GM19463 (cell line): Measurements from ENCODE around the gene SLC44A4.
A peak's percentile ranks its signal among the peaks of the same experiment; 100 is the strongest.
"Not testable (repeated sequence)": the region's sequence is repeated elsewhere in the genome, so short reads cannot be mapped to it uniquely, and the experiment has no call there.

Experiments used
- ATAC-seq: cut with Tn5 transposase; IDR thresholded peaks from one replicate; pipeline ENCODE4 v1.9.1; 2021; ENCODE audit warnings: mild to moderate bottlenecking, moderate library complexity; ENCODE audit not compliant: unreplicated experiment

The SLC44A4 gene

GRCh38 chr6:31878726-31879125 lies at the start of gene SLC44A4:
Gene SLC44A4 (minus strand): TSS chr6:31878997. CDS start chr6:31878980, 17 bp downstream.
- no peak for ATAC-seq

GRCh38 chr6:31928672-31928939 lies 49.8 kb upstream of the SLC44A4 start:
- ATAC-seq = no peak

GRCh38 chr6:31927863-31928671 lies 49.3 kb upstream of the SLC44A4 start:
- ATAC-seq = no peak

- ATAC-seq = no peak
These were observed 48.6 kb upstream of the SLC44A4 start, which contains the start of gene C2 for GRCh38 chr6:31927242-31927862. Gene C2 (plus strand): TSS chr6:31927717. CDS start chr6:31927753, 36 bp downstream.

GRCh38 chr6:31922942-31923341 lies 44.1 kb upstream of the SLC44A4 start:
- no peak for ATAC-seq

- ATAC-seq = no peak
These were observed 42.0 kb upstream of the SLC44A4 start for GRCh38 chr6:31920811-31921210.

GRCh38 chr6:31919624-31920303 lies 41.0 kb upstream of the SLC44A4 start:
- ATAC-seq = no peak

- no peak for ATAC-seq
These were observed 39.4 kb upstream of the SLC44A4 start for GRCh38 chr6:31918069-31918720.

GRCh38 chr6:31915756-31916155 lies 37.0 kb upstream of the SLC44A4 start:
- ATAC-seq = no peak

GRCh38 chr6:31915351-31915750 lies 36.6 kb upstream of the SLC44A4 start:
- ATAC-seq = no peak

GRCh38 chr6:31911826-31912585 lies 33.2 kb upstream of the SLC44A4 start:
- no peak for ATAC-seq

GRCh38 chr6:31909298-31909697 lies 30.5 kb upstream of the SLC44A4 start:
- ATAC-seq = not testable (repeated sequence)

GRCh38 chr6:31908791-31909190 lies 30.0 kb upstream of the SLC44A4 start:
- no peak for ATAC-seq

- not testable (repeated sequence) for ATAC-seq
These were observed 29.5 kb upstream of the SLC44A4 start for GRCh38 chr6:31908255-31908654.

- no peak for ATAC-seq
These were observed 28.5 kb upstream of the SLC44A4 start for GRCh38 chr6:31907158-31907813.

- not testable (repeated sequence) for ATAC-seq
These were observed 27.9 kb upstream of the SLC44A4 start for GRCh38 chr6:31906727-31907126.

GRCh38 chr6:31906122-31906521 lies 27.3 kb upstream of the SLC44A4 start:
- no peak for ATAC-seq

GRCh38 chr6:31905041-31905440 lies 26.2 kb upstream of the SLC44A4 start:
- ATAC-seq = no peak

- no peak for ATAC-seq
These were observed 25.2 kb upstream of the SLC44A4 start for GRCh38 chr6:31903957-31904356.

GRCh38 chr6:31901953-31902643 lies 23.3 kb upstream of the SLC44A4 start, which contains the start of gene ZBTB12:
Gene ZBTB12 (minus strand): TSS chr6:31902086. CDS start chr6:31901305, 781 bp downstream.
- ATAC-seq = peak; percentile 40
